A673 (cell line): ENCODE measurements around the gene PKD1. TPM values are rescaled to one million over a fixed set of nuclear protein-coding genes. Genes with fewer than 3 reads are reported as not detected.
"Not testable (repeated sequence)": the region's sequence is repeated elsewhere in the genome, so short reads cannot be mapped to it uniquely, and the experiment has no call there.

Source experiments
- BruUV-seq: library from RNA; stranded (reverse); fragments of 400-500 nt; replicated peaks from 2 replicates; lab custom pipeline; 2021; lab: Mats Ljungman, UMichigan
- CTCF ChIA-PET: fragments of 300-600 bp; sonication (Branson Sonifier 250); formaldehyde crosslinking; loops from one replicate; lab custom pipeline; 2022; ENCODE audit warnings: antibody characterized with exemption; lab: Charles Lee
- POLR2A ChIA-PET: fragments of 300-600 bp; sonication (Branson Sonifier 250); formaldehyde crosslinking; loops from one replicate; lab custom pipeline; 2022; ENCODE audit warnings: antibody characterized with exemption; ENCODE audit not compliant: low non-redundant PET; lab: Charles Lee
- DNase-seq: peaks from one replicate; pipeline ENCODE4 v3.0.0-alpha.2; 2015; ENCODE audit warnings: low spot score
- H3K27ac ChIP-seq: fragments of 200-600 bp; sonication (generic); 2 replicates; pipeline ENCODE4 v1.5.1; 2016; ENCODE audit warnings: mixed run types, low read depth, mild to moderate bottlenecking, mixed read lengths, antibody characterized with exemption, low read length; ENCODE audit not compliant: poor library complexity, severe bottlenecking
- H3K27me3 ChIP-seq: fragments of 200-600 bp; sonication (generic); replicated peaks from 2 replicates; pipeline ENCODE4 v1.6.1; 2017; ENCODE audit warnings: mixed run types, low read depth, mild to moderate bottlenecking, mixed read lengths, antibody characterized with exemption, low read length; ENCODE audit not compliant: insufficient read depth, poor library complexity
- H3K36me3 ChIP-seq: fragments of 200-600 bp; sonication (generic); 2 replicates; pipeline ENCODE4 v1.6.1; 2016; ENCODE audit warnings: mixed run types, mild to moderate bottlenecking, mixed read lengths, antibody characterized with exemption, low read length; ENCODE audit not compliant: insufficient read depth, poor library complexity, severe bottlenecking
- H3K4me1 ChIP-seq: fragments of 200-600 bp; sonication (generic); 2 replicates; pipeline ENCODE4 v1.6.1; 2017; ENCODE audit warnings: mixed run types, mild to moderate bottlenecking, mixed read lengths, antibody characterized with exemption, low read length; ENCODE audit not compliant: insufficient read depth, poor library complexity, severe bottlenecking
- H3K4me3 ChIP-seq: fragments of 200-600 bp; sonication (generic); 2 replicates; pipeline ENCODE4 v1.5.1; 2016; ENCODE audit warnings: low read depth, mixed run types, mild to moderate bottlenecking, mixed read lengths, low read length; ENCODE audit not compliant: poor library complexity, severe bottlenecking
- H3K9me3 ChIP-seq: fragments of 200-600 bp; sonication (generic); 2 replicates; pipeline ENCODE4 v1.6.1; 2016; ENCODE audit warnings: mixed run types, low read depth, mild to moderate bottlenecking, mixed read lengths, antibody characterized with exemption, low read length; ENCODE audit not compliant: poor library complexity, severe bottlenecking
- EZH2 ChIP-seq: fragments of 200-600 bp; sonication (generic); IDR thresholded peaks from 2 replicates; pipeline ENCODE4 v1.6.1; 2017; ENCODE audit warnings: borderline replicate concordance, low read depth, mild to moderate bottlenecking, mixed read lengths, antibody characterized with exemption, low read length; ENCODE audit not compliant: poor library complexity, severe bottlenecking
- intact Hi-C: fragments of 100-400 bp; cut with micrococcal nuclease; formaldehyde crosslinking; loops from one replicate; pipeline ENCODE4 v1.10.0; 2022; ENCODE audit not compliant: unreplicated experiment
- total RNA-seq: library from RNA; stranded (reverse); gene quantifications from 2 replicates; pipeline ENCODE4 v1.2.3, GENCODE V29; 2021
- TF ChIP-seq, protein P1 (sequence below): fragments of 300-800, 200-600 bp; sonication (generic); conservative IDR thresholded peaks from 2 replicates; pipeline ENCODE4 v1.5.1; 2017; ENCODE audit warnings: low read depth, mild to moderate bottlenecking, antibody characterized with exemption, low read length, moderate library complexity, mixed read lengths

Gene PKD1
- total RNA-seq, 1 experiment from 2014 or later: 121 TPM

DNA sequence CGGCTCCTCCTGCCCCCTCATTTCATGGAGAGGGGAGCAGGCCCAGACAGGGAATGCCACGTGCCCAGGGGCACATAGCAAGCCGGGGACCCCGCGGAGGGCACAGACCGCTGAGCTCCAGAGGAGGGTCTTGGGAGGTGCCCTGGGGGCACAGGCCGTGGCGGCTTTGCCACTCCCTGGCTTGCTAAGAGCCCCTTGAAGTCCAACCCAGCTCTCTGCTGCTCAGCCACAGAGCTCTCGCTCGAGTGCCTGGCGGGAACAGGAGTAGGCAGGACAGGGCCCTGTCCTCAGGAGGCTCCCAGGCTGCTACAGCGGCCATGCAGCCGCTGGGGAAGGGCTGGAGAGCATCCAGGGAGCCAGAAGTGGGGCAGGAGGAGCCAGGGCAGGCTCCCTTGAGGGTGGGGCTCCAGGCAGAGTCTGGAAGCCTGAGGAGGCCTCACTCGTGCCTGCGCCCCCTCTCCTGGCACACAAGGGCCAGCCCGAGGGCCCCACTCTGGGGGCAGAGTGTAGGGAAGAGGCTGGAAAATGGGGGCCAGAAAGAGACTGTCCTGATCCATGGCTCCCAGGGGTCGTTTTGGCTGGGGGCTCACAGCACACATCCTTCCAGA, 8.3 kb upstream of the PKD1 start:
- ChIA-PET POLR2A (interaction anchor here (0.7 kb wide), 1 partner anchor 11 kb away, joined by 6 read pairs; no protein-coding TSS in a partner anchor), CTCF (no interaction called here)
- no peak for TF ChIP-seq EZH2
- TF ChIP-seq, protein P1, sequence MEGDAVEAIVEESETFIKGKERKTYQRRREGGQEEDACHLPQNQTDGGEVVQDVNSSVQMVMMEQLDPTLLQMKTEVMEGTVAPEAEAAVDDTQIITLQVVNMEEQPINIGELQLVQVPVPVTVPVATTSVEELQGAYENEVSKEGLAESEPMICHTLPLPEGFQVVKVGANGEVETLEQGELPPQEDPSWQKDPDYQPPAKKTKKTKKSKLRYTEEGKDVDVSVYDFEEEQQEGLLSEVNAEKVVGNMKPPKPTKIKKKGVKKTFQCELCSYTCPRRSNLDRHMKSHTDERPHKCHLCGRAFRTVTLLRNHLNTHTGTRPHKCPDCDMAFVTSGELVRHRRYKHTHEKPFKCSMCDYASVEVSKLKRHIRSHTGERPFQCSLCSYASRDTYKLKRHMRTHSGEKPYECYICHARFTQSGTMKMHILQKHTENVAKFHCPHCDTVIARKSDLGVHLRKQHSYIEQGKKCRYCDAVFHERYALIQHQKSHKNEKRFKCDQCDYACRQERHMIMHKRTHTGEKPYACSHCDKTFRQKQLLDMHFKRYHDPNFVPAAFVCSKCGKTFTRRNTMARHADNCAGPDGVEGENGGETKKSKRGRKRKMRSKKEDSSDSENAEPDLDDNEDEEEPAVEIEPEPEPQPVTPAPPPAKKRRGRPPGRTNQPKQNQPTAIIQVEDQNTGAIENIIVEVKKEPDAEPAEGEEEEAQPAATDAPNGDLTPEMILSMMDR: no peak
- no peaks in the 10 kb centered on the region for H3K36me3 ChIP-seq
- H3K27ac ChIP-seq: no peak overlapping the region
- H3K4me1 ChIP-seq: peaks cover 9% of the 10 kb centered on the region
- no peak for DNase-seq
- no TSS peak for BruUV-seq
- H3K9me3 ChIP-seq: no peaks in the 10 kb centered on the region
- no peak overlapping the region for H3K4me3 ChIP-seq
- intact Hi-C loops: no loop called here
- no peaks in the 10 kb centered on the region for H3K27me3 ChIP-seq

DNA sequence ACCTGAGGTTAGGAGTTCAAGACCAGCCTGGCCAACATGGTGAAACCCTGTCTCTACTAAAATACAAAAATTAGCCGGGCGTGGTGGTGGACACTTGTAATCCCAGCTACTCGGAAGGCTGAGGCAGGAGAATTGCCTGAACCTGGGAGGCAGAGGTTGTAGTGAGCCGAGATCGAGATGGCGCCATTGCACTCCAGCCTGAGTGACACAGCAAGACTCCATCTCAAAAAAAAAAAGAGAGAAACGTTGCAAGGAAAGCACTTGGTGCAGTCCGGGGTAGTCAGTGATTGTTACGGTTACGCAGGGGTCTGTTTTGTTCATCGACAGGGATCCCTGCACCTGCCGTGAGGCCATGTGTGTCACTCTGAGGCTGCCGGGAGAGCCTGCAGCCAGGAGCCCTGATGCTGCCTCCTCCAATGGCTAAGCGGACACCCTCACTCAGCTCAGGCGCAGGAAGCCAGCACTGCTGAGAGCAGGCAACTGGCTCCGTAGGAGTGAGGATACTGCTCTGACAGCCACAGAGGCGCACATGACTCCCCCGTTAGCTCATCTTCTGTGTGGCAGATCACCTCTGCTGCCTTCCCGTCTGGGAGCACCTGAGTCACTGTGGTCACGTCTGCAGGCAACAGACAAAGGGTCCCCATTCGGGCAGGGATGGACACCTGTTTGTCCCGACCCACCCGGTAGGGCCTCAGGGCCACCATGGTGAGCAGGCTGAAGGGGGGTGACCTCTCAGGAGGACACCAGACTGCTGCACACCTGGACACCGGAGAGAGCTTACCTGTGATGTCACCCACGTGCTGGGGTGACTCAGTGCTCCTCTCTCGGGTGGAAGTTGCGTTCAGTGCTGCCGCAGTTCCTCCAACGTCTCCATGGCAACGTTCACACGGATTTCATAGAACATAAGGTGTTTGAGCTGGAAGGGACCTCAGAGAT, 7.5 kb upstream of the PKD1 start:
- CTCF ChIA-PET: no interaction called here
- no peaks in the 10 kb centered on the region for H3K27me3 ChIP-seq
- TF ChIP-seq, protein P1: no peak
- TF ChIP-seq EZH2: no peak
- BruUV-seq: no TSS peak
- peaks cover 5% of the 10 kb centered on the region for H3K4me1 ChIP-seq
- intact Hi-C loops: no loop called here
- no peak overlapping the region for H3K4me3 ChIP-seq
- POLR2A ChIA-PET: interaction anchor here (0.7 kb wide), 1 partner anchor 11 kb away, joined by 6 read pairs; no protein-coding TSS in a partner anchor
- H3K27ac ChIP-seq: no peak overlapping the region
- no peaks in the 10 kb centered on the region for H3K36me3 ChIP-seq
- DNase-seq: no peak
- no peaks in the 10 kb centered on the region for H3K9me3 ChIP-seq

DNA sequence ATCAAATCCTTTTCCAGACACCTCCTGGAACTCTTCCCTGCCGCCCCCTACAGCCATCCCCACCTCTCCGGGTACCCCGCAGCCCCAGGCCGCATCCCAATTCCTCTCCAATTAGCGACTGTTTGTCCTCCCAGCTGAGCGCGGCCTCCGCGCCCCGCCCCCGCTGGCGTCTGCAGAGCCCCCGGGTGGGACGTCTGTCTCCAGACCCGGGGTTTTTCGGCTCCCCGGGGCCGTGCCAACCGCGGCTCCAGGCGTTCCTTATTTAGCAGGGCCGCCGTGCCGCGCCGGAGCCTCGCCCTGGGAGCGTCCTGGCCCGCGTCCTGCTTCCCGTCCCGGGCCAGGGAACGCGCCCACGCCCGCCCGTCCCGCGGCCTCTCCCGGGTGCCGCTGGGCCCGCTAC, 627 bp downstream of the PKD1 start:
- H3K27ac ChIP-seq: not testable (repeated sequence)

DNA sequence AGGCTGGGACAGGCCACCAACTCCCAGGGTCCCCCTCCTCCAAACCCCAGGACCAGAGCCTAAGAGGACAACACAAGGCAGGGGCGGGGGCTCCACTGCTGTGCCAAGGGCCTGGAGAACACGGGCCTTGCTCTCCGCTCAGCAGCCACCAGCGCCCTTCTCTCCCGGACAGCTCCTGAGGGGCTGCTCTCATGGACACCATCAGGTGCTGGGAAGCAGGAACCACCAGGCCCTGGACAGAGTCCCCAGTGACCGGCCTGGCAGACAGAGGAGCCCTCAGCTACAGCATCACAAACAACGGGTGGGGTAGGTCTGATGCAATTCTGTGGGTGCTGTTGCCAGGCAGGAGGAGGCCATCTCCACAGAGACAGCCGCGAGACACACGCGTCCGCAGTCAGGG, 1.9 kb downstream of the PKD1 start:
- BruUV-seq, H3K27me3 ChIP-seq, H3K4me3 ChIP-seq, H3K27ac ChIP-seq, H3K9me3 ChIP-seq, POLR2A ChIA-PET, intact Hi-C loops, H3K36me3 ChIP-seq, DNase-seq, H3K4me1 ChIP-seq, CTCF ChIA-PET: not testable (repeated sequence)

More for the DNA sequence above, 627 bp downstream of the PKD1 start:
- H3K9me3 ChIP-seq, DNase-seq, intact Hi-C loops, H3K4me1 ChIP-seq, CTCF ChIA-PET, BruUV-seq, POLR2A ChIA-PET, H3K36me3 ChIP-seq, H3K27me3 ChIP-seq: not testable (repeated sequence)
- H3K4me3 ChIP-seq: peak overlapping the region; percentile 51

DNA sequence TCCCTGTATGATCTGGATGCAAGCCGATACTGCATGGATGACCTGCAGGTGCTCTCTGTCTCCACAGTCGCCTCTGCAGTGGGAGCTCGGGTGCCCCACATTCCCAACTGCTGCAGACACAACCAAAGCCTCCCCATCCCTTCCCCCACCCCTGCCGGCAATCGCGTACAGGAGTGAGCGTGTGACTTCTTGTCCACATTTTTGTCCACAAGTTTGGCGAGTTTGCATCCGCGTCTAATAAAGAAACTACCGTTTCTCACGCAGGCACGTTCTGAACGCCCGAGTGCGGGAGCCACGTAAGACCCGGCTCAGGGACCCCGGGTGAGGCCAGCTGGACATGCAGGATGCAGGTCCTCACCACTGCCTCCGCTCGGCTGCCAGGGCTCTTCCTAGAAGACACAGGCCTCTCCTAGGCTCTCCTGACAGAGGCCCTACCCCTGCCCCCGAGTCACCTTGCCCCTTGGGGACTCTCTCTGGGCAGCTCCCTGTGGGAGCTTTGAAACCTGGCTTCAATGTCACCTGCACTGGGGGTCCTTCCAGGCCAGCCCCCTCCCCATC, 5.7 kb downstream of the PKD1 start:
- H3K27me3 ChIP-seq, H3K36me3 ChIP-seq, H3K27ac ChIP-seq, POLR2A ChIA-PET, BruUV-seq, H3K4me3 ChIP-seq, intact Hi-C loops, DNase-seq, H3K9me3 ChIP-seq, CTCF ChIA-PET: not testable (repeated sequence)
- peaks cover 22% of the 10 kb centered on the region for H3K4me1 ChIP-seq
